Astrocyte (in vitro differentiated cells and primary cell): ENCODE measurements around the gene CRACR2A.

Source experiments
- CTCF ChIP-seq: IDR thresholded peaks from 2 replicates; pipeline ENCODE4 v1.5.1; 2011; ENCODE audit warnings: low read depth, mild to moderate bottlenecking, inconsistent platforms, low read length, moderate library complexity; ENCODE audit not compliant: insufficient read depth
- EZH2 ChIP-seq: IDR thresholded peaks from 2 replicates; pipeline ENCODE4 v1.6.1; 2012; ENCODE audit warnings: mild to moderate bottlenecking, low read length, inconsistent platforms; ENCODE audit not compliant: insufficient read depth

GRCh38 chr12:3771853-3772252, 18.9 kb upstream of the CRACR2A start:
- TF ChIP-seq CTCF (no peak), EZH2 (no peak)
